Measurements from ENCODE around the gene LYZL1. TPM values are rescaled to one million over a fixed set of nuclear protein-coding genes. Genes with fewer than 3 reads are reported as not detected.

The LYZL1 gene
- total and polyA plus RNA-seq, 2 donors (not counting 1 experiment from before 2014, with no cell fraction given) = not detected

- 88% methylated on average over 5 of the region's 8 CpGs for WGBS (ENCODE audit: insufficient coverage)
- no peak for ATAC-seq (ENCODE audit: low read depth)
- Histone ChIP-seq H3K4me3 (ENCODE audit: control extremely low read depth in 1 of 5, extremely low read depth in 1 of 5, insufficient read depth in 1 of 5, low read depth in 2 of 5, low read length in 4 of 5) (no peak overlapping the region), H3K4me1 (ENCODE audit: control insufficient read depth in 2 of 2, insufficient read depth in 2 of 2, low read length in 2 of 2) (no peaks in the 10 kb centered on the region), H3K9ac (ENCODE audit: low read length) (no peak overlapping the region), H3K9me3 (ENCODE audit: control extremely low read depth in 1 of 3, control insufficient read depth in 2 of 3, insufficient read depth in 1 of 3, low read length in 2 of 3) (no peaks in the 10 kb centered on the region), H3K79me2 (ENCODE audit: control insufficient read depth, insufficient read depth, low read length) (no peaks in the 10 kb centered on the region), H3K27ac (ENCODE audit: low read length in 2 of 2) (no peak overlapping the region), H4K20me1 (ENCODE audit: control insufficient read depth, insufficient read depth, low read length, poor library complexity, severe bottlenecking) (no peaks in the 10 kb centered on the region), H3K4me2 (replicated peaks; ENCODE audit: low read depth, low read length, poor library complexity, severe bottlenecking) (no peak overlapping the region), H2AFZ (ENCODE audit: insufficient read depth, low read depth, low read length, poor library complexity, severe bottlenecking) (no peak overlapping the region), H3K36me3 (replicated peaks in 1 of 2; ENCODE audit: control extremely low read depth in 1 of 2, control insufficient read depth in 1 of 2, extremely low read depth in 1 of 2, insufficient read depth in 2 of 2, low read length in 1 of 2) (no peaks in the 10 kb centered on the region), H3K27me3 (replicated peaks in 1 of 4; ENCODE audit: control extremely low read depth in 1 of 4, control insufficient read depth in 3 of 4, insufficient read depth in 4 of 4, low read length in 3 of 4) (no peaks in the 10 kb centered on the region)
- CTCF ChIA-PET = no interaction called here
- TF ChIP-seq CTCF (IDR thresholded peaks at IDR 0.05) (no peak), EZH2 (IDR thresholded peaks at IDR 0.05; ENCODE audit: borderline replicate concordance, insufficient read depth, low read depth, low read length, poor library complexity, severe bottlenecking) (no peak)
- DNase-seq = no peak
- Mint-ChIP-seq H3K27ac (no peak overlapping the region), H3K4me3 (no peak overlapping the region), H3K9me3 (ENCODE audit: insufficient read depth) (no peaks in the 10 kb centered on the region), H3K4me1 (no peaks in the 10 kb centered on the region), H3K27me3 (peaks cover 33% of the 10 kb centered on the region)
- intact Hi-C loops (cut with micrococcal nuclease) = no loop called here
- POLR2A ChIA-PET = no interaction called here
These were observed 32.8 kb downstream of the LYZL1 start for GRCh38 chr10:29321656-29322055.

- WGBS (ENCODE audit: insufficient coverage) = 75% methylated on average over 5 of the region's 5 CpGs
- H3K79me2 ChIP-seq (ENCODE audit: control insufficient read depth, insufficient read depth, low read length) = no peaks in the 10 kb centered on the region
- H4K20me1 ChIP-seq (ENCODE audit: control insufficient read depth, insufficient read depth, low read length, poor library complexity, severe bottlenecking) = no peaks in the 10 kb centered on the region
- H3K27ac ChIP-seq (ENCODE audit: low read length in 2 of 2) = no peak overlapping the region
- H3K36me3 ChIP-seq (replicated peaks in 1 of 2; ENCODE audit: control extremely low read depth in 1 of 2, control insufficient read depth in 1 of 2, extremely low read depth in 1 of 2, insufficient read depth in 2 of 2, low read length in 1 of 2) = no peaks in the 10 kb centered on the region
- ATAC-seq (ENCODE audit: low read depth) (no peak), DNase-seq (no peak)
- intact Hi-C loops (cut with micrococcal nuclease) = no loop called here
- no peaks in the 10 kb centered on the region for H3K9me3 Mint-ChIP-seq (ENCODE audit: insufficient read depth)
- H3K27me3 Mint-ChIP-seq = peaks cover 25% of the 10 kb centered on the region
- H3K9ac ChIP-seq (ENCODE audit: low read length) = no peak overlapping the region
- CTCF ChIA-PET = no interaction called here
- no peaks in the 10 kb centered on the region for H3K27me3 ChIP-seq (replicated peaks in 1 of 4; ENCODE audit: control extremely low read depth in 1 of 4, control insufficient read depth in 3 of 4, insufficient read depth in 4 of 4, low read length in 3 of 4)
- POLR2A ChIA-PET = no interaction called here
- no peaks in the 10 kb centered on the region for H3K9me3 ChIP-seq (ENCODE audit: control extremely low read depth in 1 of 3, control insufficient read depth in 2 of 3, insufficient read depth in 1 of 3, low read length in 2 of 3)
- no peak for TF ChIP-seq EZH2 (IDR thresholded peaks at IDR 0.05; ENCODE audit: borderline replicate concordance, insufficient read depth, low read depth, low read length, poor library complexity, severe bottlenecking)
- no peak for TF ChIP-seq CTCF (IDR thresholded peaks at IDR 0.05)
- no peaks in the 10 kb centered on the region for H3K4me1 ChIP-seq (ENCODE audit: control insufficient read depth in 2 of 2, insufficient read depth in 2 of 2, low read length in 2 of 2)
- no peak overlapping the region for H3K4me3 ChIP-seq (ENCODE audit: control extremely low read depth in 1 of 5, extremely low read depth in 1 of 5, insufficient read depth in 1 of 5, low read depth in 2 of 5, low read length in 4 of 5)
- H2AFZ ChIP-seq (ENCODE audit: insufficient read depth, low read depth, low read length, poor library complexity, severe bottlenecking) = no peak overlapping the region
- no peak overlapping the region for H3K4me3 Mint-ChIP-seq
- H3K4me1 Mint-ChIP-seq = no peaks in the 10 kb centered on the region
- no peak overlapping the region for H3K27ac Mint-ChIP-seq
- H3K4me2 ChIP-seq (replicated peaks; ENCODE audit: low read depth, low read length, poor library complexity, severe bottlenecking) = no peak overlapping the region
These were observed 34.0 kb downstream of the LYZL1 start for GRCh38 chr10:29322918-29323317.

All from B cell (primary cell).